B cell (primary cell): ENCODE measurements around the gene QPCT. TPM values are rescaled to one million over a fixed set of nuclear protein-coding genes. Genes with fewer than 3 reads are reported as not detected.

ENCODE experiments used
- ATAC-seq: fragments of 200-7000 bp; cut with Tn5 transposase; one replicate; pipeline ENCODE4 v1.10.0; 2021; ENCODE audit warnings: low read depth, mild to moderate bottlenecking, moderate number of reproducible peaks, moderate library complexity
- CTCF ChIA-PET: fragments of 350-600 bp; sonication (Branson Sonifier 250); formaldehyde crosslinking; loops from one replicate; lab custom pipeline; 2021; ENCODE audit warnings: antibody characterized with exemption, inconsistent platforms; lab: Charles Lee
- POLR2A ChIA-PET: fragments of 350-600 bp; sonication (Branson Sonifier 250); formaldehyde crosslinking; loops from one replicate; lab custom pipeline; 2021; ENCODE audit warnings: antibody characterized with exemption; lab: Charles Lee
- DNase-seq: peaks from one replicate; pipeline ENCODE4 v3.0.0; 2013
- H2AFZ ChIP-seq: 2 replicates; pipeline ENCODE4 v1.6.1; 2012; ENCODE audit warnings: mild to moderate bottlenecking, low read depth, low read length; ENCODE audit not compliant: insufficient read depth, poor library complexity, severe bottlenecking
- H3K27ac ChIP-seq, 2 donors: 1 replicate in 1 of 2; 2 replicates in 1 of 2; pipeline ENCODE4 v1.5.1; 2012 to 2013; ENCODE audit warnings: low read length in 2 of 2, mild to moderate bottlenecking in 2 of 2, moderate library complexity in 1 of 2
- H3K27me3 ChIP-seq, 4 experiments: fragments of 200-600 bp in 1 of 4; sonication (generic) in 1 of 4; replicated peaks in 1 of 4; 1 replicate in 2 of 4; 2 replicates in 2 of 4; pipeline versions ENCODE4 v1.6.1 to v1.7.0; 2013 to 2016; ENCODE audit warnings: low read length in 3 of 4, mild to moderate bottlenecking in 2 of 4, mixed read lengths in 1 of 4, moderate library complexity in 1 of 4; ENCODE audit not compliant: insufficient read depth in 4 of 4, control insufficient read depth in 3 of 4; ENCODE audit errors: control extremely low read depth in 1 of 4
- H3K36me3 ChIP-seq, 2 experiments: replicated peaks in 1 of 2; 1 replicate in 1 of 2; 2 replicates in 1 of 2; pipeline versions ENCODE4 v1.6.1 to v1.7.1; 2013; ENCODE audit warnings: low read length in 1 of 2; ENCODE audit not compliant: insufficient read depth in 2 of 2, control insufficient read depth in 1 of 2; ENCODE audit errors: control extremely low read depth in 1 of 2, extremely low read depth in 1 of 2
- H3K4me1 ChIP-seq, 2 donors: fragments of 200-600 bp in 1 of 2; sonication (generic) in 1 of 2; 1 replicate in 1 of 2; 2 replicates in 1 of 2; pipeline versions ENCODE4 v1.5.1 to v1.6.1; 2013 to 2017; ENCODE audit warnings: low read length in 2 of 2; ENCODE audit not compliant: control insufficient read depth in 2 of 2, insufficient read depth in 2 of 2
- H3K4me2 ChIP-seq: replicated peaks from 2 replicates; pipeline ENCODE3; 2012; ENCODE audit warnings: mild to moderate bottlenecking, low read depth, low read length; ENCODE audit not compliant: poor library complexity, severe bottlenecking
- H3K4me3 ChIP-seq, 5 experiments: fragments of 200-600 bp in 1 of 5; sonication (generic) in 1 of 5; 1 replicate in 3 of 5; 2 replicates in 2 of 5; pipeline versions ENCODE4 v1.5.1 to v1.7.0; 2011 to 2016; ENCODE audit warnings: low read length in 4 of 5, mild to moderate bottlenecking in 4 of 5, low read depth in 2 of 5, control low read depth in 1 of 5, moderate library complexity in 1 of 5; ENCODE audit not compliant: insufficient read depth in 1 of 5; ENCODE audit errors: control extremely low read depth in 1 of 5, extremely low read depth in 1 of 5
- H3K79me2 ChIP-seq: fragments of 200-600 bp; sonication (generic); one replicate; pipeline ENCODE4 v1.6.0; 2016; ENCODE audit warnings: low read length; ENCODE audit not compliant: control insufficient read depth, insufficient read depth
- H3K9ac ChIP-seq: fragments of 200-600 bp; sonication (generic); 2 replicates; pipeline ENCODE4 v1.6.1; 2017; ENCODE audit warnings: mild to moderate bottlenecking, low read length, moderate library complexity
- H3K9me3 ChIP-seq, 3 donors: one replicate each; pipeline versions ENCODE4 v1.6.1 to v1.7.1; 2013; ENCODE audit warnings: low read length in 2 of 3; ENCODE audit not compliant: control insufficient read depth in 2 of 3, insufficient read depth in 1 of 3; ENCODE audit errors: control extremely low read depth in 1 of 3
- H4K20me1 ChIP-seq: 2 replicates; pipeline ENCODE4 v1.6.0; 2012; ENCODE audit warnings: mild to moderate bottlenecking, low read length; ENCODE audit not compliant: insufficient read depth, control insufficient read depth, poor library complexity, severe bottlenecking
- H3K27ac Mint-ChIP-seq: one replicate; pipeline ENCODE4 v1.8.0; 2021; ENCODE audit warnings: mixed read lengths
- H3K27me3 Mint-ChIP-seq: one replicate; pipeline ENCODE4 v1.8.0; 2021; ENCODE audit warnings: mixed read lengths
- H3K4me1 Mint-ChIP-seq: one replicate; pipeline ENCODE4 v1.8.0; 2021; ENCODE audit warnings: mixed read lengths
- H3K4me3 Mint-ChIP-seq: one replicate; pipeline ENCODE4 v1.8.0; 2021; ENCODE audit warnings: mixed read lengths
- H3K9me3 Mint-ChIP-seq: one replicate; pipeline ENCODE4 v1.8.0; 2022; ENCODE audit warnings: mixed read lengths; ENCODE audit not compliant: insufficient read depth
- EZH2 ChIP-seq: IDR thresholded peaks from 2 replicates; pipeline ENCODE4 v1.6.1; 2012; ENCODE audit warnings: borderline replicate concordance, low read depth, mild to moderate bottlenecking, moderate library complexity, low read length; ENCODE audit not compliant: insufficient read depth, poor library complexity, severe bottlenecking
- WGBS: methylation state at CpG from one replicate; pipeline ENCODE4 v1.1.5; 2013; ENCODE audit warnings: missing lambda C conversion rate; ENCODE audit not compliant: insufficient coverage; 5-methylcytosine and 5-hydroxymethylcytosine counted together
- intact Hi-C: fragments of 100-400 bp; cut with micrococcal nuclease; formaldehyde crosslinking; loops from one replicate; pipeline ENCODE4 v1.10.0; 2022
- polyA plus RNA-seq: library from polyadenylated mRNA; depleted of rRNA; stranded (reverse); fragments of >200 nt; gene quantifications from 2 replicates; pipeline ENCODE4 v1.2.3, GENCODE V29; 2012
- total RNA-seq, 2 donors: library from RNA; stranded (reverse); fragments of 120-200 nt in 1 of 2; gene quantifications; 1 replicate in 1 of 2; 2 replicates in 1 of 2; pipeline versions ENCODE4 v1.2.3 to v1.2.4, GENCODE V29; 2013 to 2022
- TF ChIP-seq, protein P1 (sequence below): fragments of 200-600 bp; IDR thresholded peaks from one replicate; pipeline ENCODE4 v1.8.0; 2022; ENCODE audit warnings: antibody characterized with exemption, mild to moderate bottlenecking

Gene QPCT
- total and polyA plus RNA-seq, 2 donors (not counting 1 experiment from before 2014, with no cell fraction given) = 0.48 to 2.1 TPM

DNA sequence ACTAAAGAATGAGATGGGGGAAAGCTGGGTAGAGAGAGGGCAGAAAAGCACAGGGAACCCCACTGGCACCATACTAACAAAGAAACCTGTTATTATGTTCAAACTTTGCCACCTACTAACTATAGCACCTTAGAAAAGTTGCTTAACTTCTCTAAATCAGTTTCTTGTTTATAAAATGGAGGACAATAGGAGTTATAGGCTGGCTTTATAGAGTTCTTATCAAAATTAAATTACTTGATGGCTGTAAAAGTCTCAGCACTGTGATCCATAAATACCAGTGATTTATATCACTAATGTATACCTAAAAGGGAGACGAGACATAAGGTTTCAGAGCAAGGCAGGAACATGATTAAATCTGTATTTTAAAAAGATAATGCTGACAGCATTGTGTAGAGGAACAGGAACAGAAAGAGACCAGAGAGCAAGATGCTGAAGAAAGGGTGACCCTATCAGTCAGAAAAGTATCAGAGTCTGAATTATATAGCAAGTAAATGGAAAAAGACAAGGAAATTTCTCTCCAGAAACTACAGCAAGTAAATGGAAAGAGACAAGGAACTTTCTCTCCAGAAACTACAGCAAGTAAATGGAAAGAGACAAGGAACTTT, 48.9 kb upstream of the QPCT start:
- H3K27me3 Mint-ChIP-seq = no peaks in the 10 kb centered on the region
- peaks cover 0 to 12% of the 10 kb centered on the region in 2 experiments for H3K36me3 ChIP-seq
- H3K79me2 ChIP-seq = peaks cover 68% of the 10 kb centered on the region
- H2AFZ ChIP-seq = no peak overlapping the region
- H3K4me3 Mint-ChIP-seq = no peak overlapping the region
- H3K27ac ChIP-seq = peak overlapping the region; percentile 11 to 28
- DNase-seq (peak; percentile 20), ATAC-seq (no peak)
- peak overlapping the region; percentile 12 for H3K27ac Mint-ChIP-seq
- intact Hi-C loops = no loop called here
- peaks cover 3% of the 10 kb centered on the region for H3K9me3 Mint-ChIP-seq
- H3K27me3 ChIP-seq = no peaks in the 10 kb centered on the region
- peaks cover 45% of the 10 kb centered on the region for H3K4me1 Mint-ChIP-seq
- no peak overlapping the region for H3K4me3 ChIP-seq
- ChIA-PET POLR2A (no interaction called here), CTCF (interaction anchor here (0.7 kb wide), 1 partner anchor 10 kb away, joined by 3 read pairs; no protein-coding TSS in a partner anchor)
- H4K20me1 ChIP-seq = peaks cover 8% of the 10 kb centered on the region
- peak overlapping the region; percentile 35 for H3K4me2 ChIP-seq
- peaks cover 6 to 10% of the 10 kb centered on the region in 2 donors for H3K4me1 ChIP-seq
- no peak overlapping the region for H3K9ac ChIP-seq
- no peaks in the 10 kb centered on the region for H3K9me3 ChIP-seq
- WGBS = no CpG with 5 or more reads among the region's 1 CpG
- no peak for TF ChIP-seq EZH2
- TF ChIP-seq, protein P1, sequence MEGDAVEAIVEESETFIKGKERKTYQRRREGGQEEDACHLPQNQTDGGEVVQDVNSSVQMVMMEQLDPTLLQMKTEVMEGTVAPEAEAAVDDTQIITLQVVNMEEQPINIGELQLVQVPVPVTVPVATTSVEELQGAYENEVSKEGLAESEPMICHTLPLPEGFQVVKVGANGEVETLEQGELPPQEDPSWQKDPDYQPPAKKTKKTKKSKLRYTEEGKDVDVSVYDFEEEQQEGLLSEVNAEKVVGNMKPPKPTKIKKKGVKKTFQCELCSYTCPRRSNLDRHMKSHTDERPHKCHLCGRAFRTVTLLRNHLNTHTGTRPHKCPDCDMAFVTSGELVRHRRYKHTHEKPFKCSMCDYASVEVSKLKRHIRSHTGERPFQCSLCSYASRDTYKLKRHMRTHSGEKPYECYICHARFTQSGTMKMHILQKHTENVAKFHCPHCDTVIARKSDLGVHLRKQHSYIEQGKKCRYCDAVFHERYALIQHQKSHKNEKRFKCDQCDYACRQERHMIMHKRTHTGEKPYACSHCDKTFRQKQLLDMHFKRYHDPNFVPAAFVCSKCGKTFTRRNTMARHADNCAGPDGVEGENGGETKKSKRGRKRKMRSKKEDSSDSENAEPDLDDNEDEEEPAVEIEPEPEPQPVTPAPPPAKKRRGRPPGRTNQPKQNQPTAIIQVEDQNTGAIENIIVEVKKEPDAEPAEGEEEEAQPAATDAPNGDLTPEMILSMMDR = no peak

DNA sequence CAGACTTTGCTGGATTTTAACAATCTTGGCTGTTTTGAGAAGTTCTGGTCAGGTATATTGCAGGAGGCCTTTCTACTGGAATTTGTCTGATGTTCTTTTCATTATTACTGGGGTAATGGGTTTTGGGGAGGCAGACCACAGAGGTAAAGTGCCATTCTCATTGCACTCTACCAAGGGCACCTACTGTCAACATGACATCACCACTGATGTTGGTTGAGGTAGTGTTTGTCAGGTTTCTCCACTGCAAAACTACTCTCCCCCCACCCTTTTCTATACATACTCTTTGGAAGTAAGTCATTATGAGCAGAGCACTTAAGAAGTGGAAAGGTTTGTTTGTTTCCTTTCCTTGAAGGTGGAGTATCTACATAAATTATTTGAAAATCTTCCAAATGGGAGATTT, 46.8 kb upstream of the QPCT start:
- Histone ChIP-seq H3K4me2 (no peak overlapping the region), H3K36me3 (peaks cover 0 to under 1% of the 10 kb centered on the region in 2 experiments), H4K20me1 (peaks cover 17% of the 10 kb centered on the region), H3K27ac (no peak overlapping the region), H3K79me2 (peaks cover 80% of the 10 kb centered on the region), H3K9me3 (no peaks in the 10 kb centered on the region), H3K4me1 (peaks cover 6 to 10% of the 10 kb centered on the region in 2 donors), H3K9ac (no peak overlapping the region), H2AFZ (no peak overlapping the region), H3K4me3 (no peak overlapping the region), H3K27me3 (no peaks in the 10 kb centered on the region)
- TF ChIP-seq EZH2 = no peak
- TF ChIP-seq, protein P1 = no peak
- Mint-ChIP-seq H3K9me3 (peaks cover 3% of the 10 kb centered on the region), H3K27me3 (no peaks in the 10 kb centered on the region), H3K27ac (peak overlapping the region; percentile 5), H3K4me3 (no peak overlapping the region), H3K4me1 (peaks cover 48% of the 10 kb centered on the region)
- ChIA-PET CTCF (interaction anchor here (0.5 to 1.0 kb wide), 2 partner anchors 10 to 30 kb away, joined by 3 read pairs; no protein-coding TSS in a partner anchor), POLR2A (no interaction called here)
- intact Hi-C loops = no loop called here
- ATAC-seq = no peak
- no peak for DNase-seq
